ENCODE measurements around the gene UBE2H. TPM values are rescaled to one million over a fixed set of nuclear protein-coding genes. Genes with fewer than 3 reads are reported as not detected.

UBE2H gene
- total and polyA plus RNA-seq, 10 of the 15 experiments (the other 5 are each of a cell fraction or from before 2014, with no cell fraction given), result 15.6 to 75.5 (median 32.8) TPM

GRCh38 chr7:129883151-129883550 lies 69.6 kb downstream of the UBE2H start:
- no peak for TF ChIP-seq EP300 (IDR thresholded peaks at IDR 0.05; ENCODE audit: borderline replicate concordance in 1 of 2, control insufficient read depth in 1 of 2, low read depth in 2 of 2, low read length in 2 of 2)
- TF ChIP-seq CREB1 (IDR thresholded peaks at IDR 0.05; ENCODE audit: low read depth), result no peak
- TF ChIP-seq NR2F1 (conservative IDR thresholded peaks at IDR 0.05), result no peak
- TF ChIP-seq MYC (IDR thresholded peaks at IDR 0.05; ENCODE audit: insufficient read depth, insufficient read length, insufficient replicate concordance, low read length, severe bottlenecking), result no peak
- TF ChIP-seq RB1 (IDR thresholded peaks at IDR 0.05; ENCODE audit: borderline replicate concordance), result no peak
- peaks cover 0 to 4% of the 10 kb centered on the region in 2 experiments; a peak in 1 of 4 replicates for H3K36me3 ChIP-seq (ENCODE audit: control insufficient read depth in 2 of 2, insufficient read depth in 2 of 2, low read length in 1 of 2)
- SMC1A ChIA-PET (ENCODE audit: uncharacterized antibody, unreplicated experiment), result no interaction called here
- no peaks in the 10 kb centered on the region for H4K20me1 ChIP-seq (ENCODE audit: control insufficient read depth, insufficient read depth)
- H3K27me3 ChIP-seq (replicated peaks in 1 of 2; ENCODE audit: control insufficient read depth in 2 of 2, insufficient read depth in 2 of 2, low read length in 1 of 2), result no peaks in the 10 kb centered on the region
- H3K4me1 ChIP-seq (ENCODE audit: control insufficient read depth, insufficient read depth, low read length), result no peaks in the 10 kb centered on the region
- H3K9me3 ChIP-seq (replicated peaks; ENCODE audit: control insufficient read depth, insufficient read depth, low read length), result no peaks in the 10 kb centered on the region
- no peak for FAIRE-seq
- BruUV-seq (replicated peaks), result no TSS peak
- no peak overlapping the region for H3K9ac ChIP-seq (ENCODE audit: control insufficient read depth, insufficient read depth, low read length)
- POLR2A ChIA-PET, result no interaction called here
- ATAC-seq, result no peak
- H3K27ac ChIP-seq (ENCODE audit: control insufficient read depth, insufficient read depth), result no peak overlapping the region
- H3K79me2 ChIP-seq (ENCODE audit: control insufficient read depth, insufficient read depth, low read length), result no peaks in the 10 kb centered on the region
- H3K4me3 ChIP-seq, result no peak overlapping the region
- no peak overlapping the region for H2AFZ ChIP-seq (ENCODE audit: control insufficient read depth, low read depth, low read length)
- H3K4me2 ChIP-seq (ENCODE audit: control insufficient read depth, insufficient read depth), result no peak overlapping the region
- CTCF ChIA-PET, result interaction anchor here (0.7 to 0.8 kb wide), 2 partner anchors 9 to 22 kb away, joined by 3 read pairs; no protein-coding TSS in a partner anchor
- in situ Hi-C loops (cut with MboI), result no loop called here
- intact Hi-C loops (cut with micrococcal nuclease; ENCODE audit: unreplicated experiment), result no loop called here
- WGBS (ENCODE audit: insufficient coverage, insufficient replicate concordance, low lambda C conversion rate, missing lambda C conversion rate), result 92% methylated on average over 7 of the region's 7 CpGs
- RAD21 ChIA-PET (ENCODE audit: unreplicated experiment), result no interaction called here
- DNase-seq (ENCODE audit: low read depth, low spot score), result no peak

- no peaks in the 10 kb centered on the region for H3K4me1 ChIP-seq (ENCODE audit: control insufficient read depth, insufficient read depth, low read length)
- ChIA-PET RAD21 (ENCODE audit: unreplicated experiment) (no interaction called here), POLR2A (no interaction called here), CTCF (interaction anchor here (0.7 kb wide), 1 partner anchor 23 kb away, joined by 3 read pairs; no protein-coding TSS in a partner anchor), SMC1A (ENCODE audit: uncharacterized antibody, unreplicated experiment) (no interaction called here)
- no TSS peak for BruUV-seq (replicated peaks)
- no peaks in the 10 kb centered on the region for H3K9me3 ChIP-seq (replicated peaks; ENCODE audit: control insufficient read depth, insufficient read depth, low read length)
- peaks cover 0 to 4% of the 10 kb centered on the region in 2 experiments; a peak in 1 of 4 replicates for H3K36me3 ChIP-seq (ENCODE audit: control insufficient read depth in 2 of 2, insufficient read depth in 2 of 2, low read length in 1 of 2)
- H3K79me2 ChIP-seq (ENCODE audit: control insufficient read depth, insufficient read depth, low read length), result no peaks in the 10 kb centered on the region
- no peak overlapping the region for H3K4me2 ChIP-seq (ENCODE audit: control insufficient read depth, insufficient read depth)
- in situ Hi-C loops (cut with MboI), result no loop called here
- no peak for FAIRE-seq
- no peak overlapping the region for H2AFZ ChIP-seq (ENCODE audit: control insufficient read depth, low read depth, low read length)
- H3K9ac ChIP-seq (ENCODE audit: control insufficient read depth, insufficient read depth, low read length), result no peak overlapping the region
- H4K20me1 ChIP-seq (ENCODE audit: control insufficient read depth, insufficient read depth), result no peaks in the 10 kb centered on the region
- WGBS (ENCODE audit: insufficient coverage, insufficient replicate concordance, low lambda C conversion rate, missing lambda C conversion rate), result 88% methylated on average over 3 of the region's 3 CpGs
- ATAC-seq, result no peak
- no peaks in the 10 kb centered on the region for H3K27me3 ChIP-seq (replicated peaks in 1 of 2; ENCODE audit: control insufficient read depth in 2 of 2, insufficient read depth in 2 of 2, low read length in 1 of 2)
- intact Hi-C loops (cut with micrococcal nuclease; ENCODE audit: unreplicated experiment), result no loop called here
- DNase-seq (ENCODE audit: low read depth, low spot score), result no peak
- no peak overlapping the region for H3K4me3 ChIP-seq
- no peak overlapping the region for H3K27ac ChIP-seq (ENCODE audit: control insufficient read depth, insufficient read depth)
- no peak for TF ChIP-seq HSF1 (IDR thresholded peaks at IDR 0.05; ENCODE audit: low read depth, low read length)
- TF ChIP-seq ZBED1 (IDR thresholded peaks at IDR 0.05; ENCODE audit: borderline replicate concordance), result no peak
- TF ChIP-seq BACH1 (IDR thresholded peaks at IDR 0.05; ENCODE audit: borderline replicate concordance), result no peak
- no peak for TF ChIP-seq EP300 (IDR thresholded peaks at IDR 0.05; ENCODE audit: borderline replicate concordance in 1 of 2, control insufficient read depth in 1 of 2, low read depth in 2 of 2, low read length in 2 of 2)
- TF ChIP-seq ASH2L (IDR thresholded peaks at IDR 0.05; ENCODE audit: borderline replicate concordance, low read depth), result no peak
- no peak for TF ChIP-seq NFYB (IDR thresholded peaks at IDR 0.05; ENCODE audit: insufficient read depth, low read depth, low read length)
- no peak for TF ChIP-seq ZNF274 (IDR thresholded peaks at IDR 0.05; ENCODE audit: insufficient read depth, insufficient read length)
- TF ChIP-seq SPI1 (IDR thresholded peaks at IDR 0.05; ENCODE audit: borderline replicate concordance, insufficient read depth, low read depth, low read length), result no peak
- TF ChIP-seq LARP7 (IDR thresholded peaks at IDR 0.05), result no peak
- no peak for TF ChIP-seq FOXK2 (IDR thresholded peaks at IDR 0.05)
- no peak for TF ChIP-seq FOXM1 (IDR thresholded peaks at IDR 0.05; ENCODE audit: low read depth, low read length)
- TF ChIP-seq RAD51 (IDR thresholded peaks at IDR 0.05), result no peak
Observed at GRCh38 chr7:129882531-129882930, 70.2 kb downstream of the UBE2H start.

Measured in GM12878 (cell line).